ENCODE results near the gene AOPEP.

GRCh38 chr9:94951324-94952135, 225.0 kb downstream of the AOPEP start:
- TF ChIP-seq POLR2A (IDR thresholded peaks at IDR 0.05), result no peak
- no peak for TF ChIP-seq CTCF (IDR thresholded peaks at IDR 0.05)
- TF ChIP-seq POLR2AphosphoS5 (IDR thresholded peaks at IDR 0.05), result no peak
- TF ChIP-seq EP300 (IDR thresholded peaks at IDR 0.05), result no peak
